Right ventricle myocardium inferior (tissue), 1 donor: Measurements from ENCODE around the gene CSNK2A2. TPM values are rescaled to one million over a fixed set of nuclear protein-coding genes. Genes with fewer than 3 reads are reported as not detected.

Experiments
- ATAC-seq: fragments of 200-7000 bp; cut with Tn5 transposase; one replicate; pipeline ENCODE4 v1.9.1; 2020; ENCODE audit warnings: mild to moderate bottlenecking, moderate library complexity
- DNase-seq: peaks from one replicate; pipeline ENCODE4 v3.0.0; 2021; ENCODE audit errors: missing footprints
- intact Hi-C: fragments of 100-400 bp; cut with DNase I; formaldehyde crosslinking; loops from one replicate; pipeline ENCODE4 v1.11.0; 2022
- total RNA-seq: library from RNA; stranded (reverse); fragmentation: NEBNext Ultra II Directional; extraction: Animal tissue kit (Norgen Biotek cat#: 25700); gene quantifications from one replicate; pipeline ENCODE4 v1.2.1, GENCODE V29; 2021
- donor health status: DM: no; HTN: yes; CAD: no; lungs with severe emphysema.

CSNK2A2 gene
- total RNA-seq, 1 donor from 2014 or later: 29.7 TPM

DNA sequence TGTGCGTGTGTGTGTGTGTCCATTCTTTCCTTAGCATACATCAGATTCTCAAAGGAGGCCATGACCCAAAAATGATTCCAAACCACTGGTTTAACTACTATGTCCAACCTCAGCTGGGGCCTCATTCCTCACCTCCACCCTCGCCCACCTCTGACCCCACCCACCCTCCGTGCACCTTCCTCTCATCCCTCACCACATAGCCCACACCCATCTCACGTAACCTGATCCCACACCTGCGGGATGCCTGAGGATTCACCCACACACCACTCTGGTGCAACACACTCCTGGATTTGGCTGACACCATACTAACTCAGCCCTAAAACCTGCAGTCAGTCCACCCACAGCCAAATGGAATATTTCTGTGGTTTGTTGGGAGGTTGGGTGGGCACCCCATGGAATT lies 3.3 kb upstream of the CSNK2A2 start:
- intact Hi-C loops: no loop called here
- DNase-seq (no peak), ATAC-seq (no peak)

DNA sequence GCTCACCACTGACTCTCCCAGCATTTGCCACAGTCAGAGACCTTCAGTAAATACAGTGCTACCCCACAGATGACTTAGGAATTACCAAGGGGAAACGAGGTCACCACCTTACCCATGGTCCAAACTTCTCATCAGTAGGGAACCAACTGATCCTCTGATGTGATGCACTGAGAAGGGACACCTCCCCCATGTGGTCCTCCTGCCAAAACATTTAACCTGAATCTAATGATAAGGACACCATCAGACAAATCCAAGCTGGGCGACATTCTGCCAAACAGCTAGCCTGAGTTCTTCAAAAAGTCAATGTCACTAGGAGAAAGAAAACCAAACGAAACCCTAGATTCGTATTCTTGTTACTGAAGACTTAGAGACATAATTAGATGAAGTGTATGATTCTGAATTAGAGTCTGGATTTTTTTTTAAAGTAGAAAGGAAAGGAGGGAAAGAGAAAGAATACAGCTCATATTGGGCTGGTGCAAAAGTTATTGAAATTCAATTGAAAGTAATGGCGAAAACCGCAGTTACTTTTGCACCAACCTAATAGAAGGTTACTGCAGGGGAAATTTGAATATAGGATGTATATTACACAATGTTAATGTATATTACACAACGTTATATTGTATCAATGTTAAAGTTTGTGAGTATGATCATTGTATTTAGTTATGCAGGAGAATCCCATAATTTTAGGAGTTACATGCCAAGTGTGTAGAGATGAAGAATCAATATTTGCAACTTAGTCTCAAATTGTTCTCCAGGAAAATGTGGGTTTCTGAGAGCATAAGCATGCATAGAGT lies 2.3 kb upstream of the CSNK2A2 start:
- intact Hi-C loops: no loop called here

DNA sequence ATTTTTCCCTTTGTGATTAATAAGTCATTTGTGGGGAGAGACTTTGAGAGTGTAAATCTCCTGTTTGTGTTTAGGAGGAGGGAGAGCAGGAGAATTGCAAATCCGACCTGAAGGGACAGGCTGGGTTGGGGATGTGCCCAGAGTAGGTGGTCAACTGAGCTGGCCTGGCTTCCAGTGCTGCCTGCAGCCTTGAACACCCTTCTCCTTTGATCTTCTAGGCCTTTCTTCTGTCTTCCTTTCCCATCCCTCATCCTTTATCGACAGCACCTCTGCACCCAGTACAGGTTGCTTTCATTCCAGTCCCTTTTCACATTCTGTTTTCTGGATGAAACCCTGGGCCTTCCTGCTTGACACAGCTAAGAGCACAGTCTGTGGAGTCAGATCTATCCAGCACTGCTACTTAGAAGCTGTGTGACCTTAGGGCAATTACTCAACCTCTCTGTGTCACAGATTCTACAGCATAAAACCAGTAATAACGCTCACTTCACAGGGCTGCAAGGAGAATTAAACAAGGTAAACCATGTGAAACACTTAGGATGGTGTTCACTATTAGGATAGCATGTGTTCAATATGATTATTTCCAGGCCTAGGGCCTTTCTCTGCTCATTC lies 1.0 kb upstream of the CSNK2A2 start:
- intact Hi-C loops: loop anchor here (5.0 kb wide), 2 partner anchors 72 to 177 kb away; partner anchors contain the start of gene CFAP20
- ATAC-seq (no peak), DNase-seq (no peak)

More for the DNA sequence above, 2.3 kb upstream of the CSNK2A2 start:
- no peak for ATAC-seq
- no peak for DNase-seq

DNA sequence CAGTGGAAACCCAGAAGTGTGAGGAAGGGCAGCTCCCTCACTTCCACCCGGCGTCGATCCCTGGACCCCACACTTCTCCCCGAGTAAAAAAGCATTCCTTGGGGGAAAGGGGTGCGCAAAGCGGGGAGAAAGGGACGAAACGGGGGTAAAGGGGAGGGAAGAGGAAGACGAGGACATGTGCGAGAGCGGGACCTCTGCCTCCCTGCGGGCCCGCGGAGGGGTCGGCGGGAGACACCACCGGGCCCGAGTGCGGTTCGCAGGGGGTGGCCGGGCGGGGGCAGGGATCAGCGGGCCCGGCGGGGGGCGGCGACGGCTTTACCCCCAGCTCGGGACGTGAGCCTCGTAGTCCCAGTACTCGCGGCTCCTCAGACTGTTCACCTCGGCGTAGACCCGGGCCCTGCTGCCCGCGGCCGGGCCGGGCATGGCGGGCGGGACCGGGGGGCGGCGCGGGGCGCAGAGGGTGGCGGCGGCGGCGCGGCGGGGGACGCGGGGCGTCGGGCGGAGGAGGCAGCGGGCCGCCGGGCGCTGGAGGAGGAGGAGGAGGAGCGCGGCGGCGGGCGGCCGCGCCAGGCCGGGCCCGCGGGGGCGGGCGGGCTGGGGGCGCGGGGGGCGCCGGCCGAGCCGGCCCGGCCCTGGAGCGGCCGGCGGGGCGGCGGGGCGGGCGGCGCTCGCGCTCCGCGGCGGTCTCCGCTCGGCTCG lies 443 bp downstream of the CSNK2A2 start:
- ATAC-seq: no peak
- intact Hi-C loops: loop anchor here (5.0 kb wide), 2 partner anchors 70 to 175 kb away; partner anchors contain the start of gene CFAP20
- DNase-seq: no peak

DNA sequence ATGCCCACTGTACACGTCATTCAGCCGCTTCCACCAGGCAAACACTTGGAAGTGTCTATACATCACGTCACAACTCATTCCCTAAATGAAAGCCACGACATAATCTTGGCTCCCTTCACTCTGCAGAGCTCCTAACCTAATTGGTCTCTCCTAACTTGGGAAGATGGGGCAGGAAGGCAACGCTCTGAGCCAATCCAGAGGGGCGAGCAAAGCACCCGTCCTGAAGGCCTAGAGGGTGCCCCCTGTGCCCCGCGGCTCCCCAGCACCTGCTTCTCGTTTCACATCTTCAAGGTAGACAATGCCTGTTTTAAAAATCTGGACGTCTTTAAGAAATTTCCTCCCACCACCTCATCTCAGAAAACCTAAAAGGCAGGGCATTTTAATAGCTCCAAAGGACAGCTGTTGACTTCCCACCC lies 1.0 kb downstream of the CSNK2A2 start:
- DNase-seq (no peak), ATAC-seq (no peak)
- intact Hi-C loops: loop anchor here (5.0 kb wide), 2 partner anchors 70 to 175 kb away; partner anchors contain the start of gene CFAP20

DNA sequence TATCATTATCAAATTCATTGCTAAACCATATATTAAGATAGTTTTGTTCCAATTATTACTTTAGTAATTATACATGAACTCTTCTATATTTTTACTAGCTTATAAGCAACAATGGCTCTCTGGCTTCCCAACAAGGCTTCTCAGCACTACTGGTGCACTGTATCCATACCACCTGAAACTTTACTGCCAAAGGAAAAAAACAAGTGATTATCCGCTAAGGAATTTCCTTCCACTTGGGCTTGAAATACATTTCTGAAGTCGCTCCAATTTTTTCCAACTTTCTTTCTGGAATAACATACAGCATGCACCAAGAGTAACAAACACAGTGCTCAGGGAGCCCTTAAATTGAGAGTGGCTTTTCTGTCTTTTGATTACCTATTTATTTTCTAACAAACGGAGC lies 2.1 kb downstream of the CSNK2A2 start:
- no peak for ATAC-seq
- DNase-seq: no peak
- intact Hi-C loops: loop anchor here (5.0 kb wide), 2 partner anchors 68 to 173 kb away; partner anchors contain the start of gene CFAP20

DNA sequence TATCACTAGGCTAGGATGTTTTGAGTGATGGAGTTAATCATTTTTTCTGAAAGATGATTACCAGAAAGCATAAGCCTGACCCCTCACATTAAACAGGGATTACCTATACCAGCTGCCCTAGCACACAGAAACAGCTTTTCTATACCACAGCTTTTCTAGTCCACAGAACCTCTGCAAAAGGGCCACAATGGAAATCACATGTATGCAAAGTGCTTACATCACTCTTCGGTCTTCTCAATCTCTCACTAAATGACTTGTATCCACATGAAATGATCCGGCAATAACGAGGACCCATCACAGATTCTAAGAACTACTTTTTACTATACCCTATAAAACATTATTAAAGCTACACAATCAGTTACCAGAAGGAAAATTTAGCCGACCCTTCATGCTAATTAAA lies 2.6 kb downstream of the CSNK2A2 start:
- DNase-seq: no peak
- ATAC-seq: no peak
- intact Hi-C loops: loop anchor here (5.0 kb wide), 2 partner anchors 68 to 173 kb away; partner anchors contain the start of gene CFAP20

DNA sequence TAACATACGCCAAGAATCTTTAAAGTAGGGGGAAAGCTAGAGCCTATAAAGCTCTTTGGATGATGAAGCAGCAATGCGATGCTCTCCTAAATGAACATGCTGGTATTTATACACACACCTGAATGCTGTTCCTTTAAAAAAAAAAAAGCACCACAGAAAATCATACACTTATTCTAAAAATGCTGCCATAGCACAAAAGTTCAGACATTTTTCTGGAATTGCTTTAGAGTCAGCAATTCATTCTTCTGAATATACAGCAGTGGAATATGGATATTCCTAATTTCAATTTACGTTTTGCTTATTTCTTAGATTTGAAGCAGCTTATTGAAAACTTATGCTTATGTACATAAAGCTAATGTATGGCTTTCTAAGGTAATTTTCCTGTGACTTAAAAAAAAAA lies 3.1 kb downstream of the CSNK2A2 start:
- intact Hi-C loops: loop anchor here (5.0 kb wide), 2 partner anchors 67 to 172 kb away; partner anchors contain the start of gene CFAP20
- ATAC-seq: no peak
- DNase-seq: no peak

DNA sequence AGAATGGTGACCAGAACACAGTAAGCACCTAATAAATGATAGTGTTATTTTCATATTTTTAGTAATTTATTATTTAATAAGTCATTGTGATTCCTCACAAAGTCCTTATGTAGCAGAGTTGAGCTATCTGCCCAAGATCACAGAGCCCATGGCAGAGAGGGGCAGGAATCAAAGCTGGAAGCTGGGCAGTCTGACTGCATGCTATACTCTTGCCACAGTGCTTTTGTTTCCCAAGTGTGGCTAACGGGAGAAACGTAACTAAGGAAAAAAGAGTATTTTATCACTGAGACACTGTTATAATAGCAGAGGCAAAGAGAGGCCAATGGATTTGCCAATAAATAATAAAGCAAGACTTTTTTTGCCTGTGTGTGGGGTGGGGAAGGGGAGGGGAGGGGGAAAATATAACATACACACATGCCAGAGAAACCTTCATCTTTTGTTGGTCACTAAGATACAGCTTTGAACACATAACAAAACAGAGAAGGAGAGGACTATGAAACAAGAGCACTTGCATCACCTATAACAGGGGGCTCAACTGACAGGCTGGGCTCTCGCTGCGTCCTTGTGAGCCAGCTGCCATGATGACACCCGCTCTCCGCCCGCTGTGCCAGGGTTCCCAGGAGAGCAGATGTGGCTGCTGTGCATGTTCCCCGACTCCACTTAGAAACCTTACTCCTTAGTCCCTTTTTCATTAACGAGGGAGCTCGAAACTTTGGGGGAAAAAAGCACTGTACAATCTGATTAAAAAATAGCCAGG lies 10.1 kb downstream of the CSNK2A2 start:
- no peak for DNase-seq
- ATAC-seq: peak; percentile 63
- intact Hi-C loops: no loop called here

DNA sequence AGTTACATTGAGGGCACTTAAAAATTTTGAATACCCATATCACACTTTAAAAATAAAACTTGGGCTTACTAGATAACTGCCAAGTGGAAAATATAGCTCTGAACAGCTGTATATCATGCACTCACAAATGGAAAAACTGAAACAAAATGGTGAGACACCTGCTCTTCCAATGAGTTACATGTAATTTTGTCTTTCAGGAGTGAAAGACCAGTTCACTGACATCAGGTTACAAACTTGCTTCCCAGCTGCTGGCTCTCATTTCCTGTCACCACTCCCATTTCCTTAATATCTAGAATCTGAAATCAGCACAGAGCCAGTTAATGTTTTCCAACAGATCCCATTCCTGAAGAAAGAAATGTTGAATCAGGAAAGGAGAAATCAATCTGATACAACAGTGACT lies 10.8 kb downstream of the CSNK2A2 start:
- DNase-seq: no peak
- ATAC-seq: no peak
- intact Hi-C loops: no loop called here

DNA sequence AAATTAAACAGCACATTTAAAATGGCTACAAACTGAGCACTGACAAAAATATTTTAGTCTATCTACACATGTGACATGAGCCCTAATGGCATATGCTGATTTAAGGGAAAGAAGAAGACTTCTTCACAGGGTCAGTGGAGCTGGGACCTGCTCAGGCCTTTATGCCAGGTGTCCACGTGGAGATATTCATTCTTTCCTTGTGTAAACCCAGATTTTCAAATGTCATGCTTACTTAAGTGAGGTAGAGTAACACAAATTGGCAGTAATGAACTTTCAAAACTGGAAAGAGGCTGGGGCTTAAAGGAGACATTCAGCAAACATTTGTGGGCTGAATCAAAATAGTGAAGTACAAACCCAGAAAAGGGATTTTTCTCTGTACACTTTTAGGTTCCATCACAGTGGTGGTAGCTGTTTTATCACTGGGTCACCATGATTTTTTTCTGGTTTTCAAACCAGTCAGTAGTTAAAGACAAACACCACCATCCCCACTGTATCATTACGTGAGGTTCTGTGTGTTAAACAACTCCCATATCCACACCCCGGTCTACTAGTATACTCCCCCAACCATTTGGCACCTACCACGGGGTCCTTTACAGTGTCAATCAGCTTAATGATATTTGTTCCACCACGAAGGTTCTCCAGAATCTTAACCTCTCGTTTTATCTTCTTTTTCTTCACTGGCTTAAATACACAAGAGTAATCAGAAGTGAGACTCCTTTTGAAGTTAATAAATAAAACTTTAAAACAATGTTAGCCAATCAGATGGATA lies 11.5 kb downstream of the CSNK2A2 start:
- no peak for ATAC-seq
- intact Hi-C loops: no loop called here
- no peak for DNase-seq

DNA sequence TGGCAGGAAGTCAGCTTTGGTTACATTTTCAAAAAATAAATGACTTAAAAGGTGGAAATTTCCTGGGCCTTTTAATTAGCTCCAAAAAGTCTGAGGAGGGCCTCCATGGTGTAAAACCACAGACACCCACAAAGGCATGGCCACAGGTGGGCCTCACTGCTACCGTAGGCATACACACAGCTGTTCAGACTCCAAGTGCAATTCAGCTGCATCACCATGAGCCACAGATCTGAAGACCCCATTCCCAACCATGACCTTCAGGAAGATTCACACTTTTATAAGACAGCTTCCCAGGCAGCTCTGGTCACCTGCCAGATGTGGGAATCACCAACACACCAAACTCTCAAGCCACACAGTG lies 20.6 kb downstream of the CSNK2A2 start:
- no peak for DNase-seq
- intact Hi-C loops: no loop called here
- no peak for ATAC-seq

DNA sequence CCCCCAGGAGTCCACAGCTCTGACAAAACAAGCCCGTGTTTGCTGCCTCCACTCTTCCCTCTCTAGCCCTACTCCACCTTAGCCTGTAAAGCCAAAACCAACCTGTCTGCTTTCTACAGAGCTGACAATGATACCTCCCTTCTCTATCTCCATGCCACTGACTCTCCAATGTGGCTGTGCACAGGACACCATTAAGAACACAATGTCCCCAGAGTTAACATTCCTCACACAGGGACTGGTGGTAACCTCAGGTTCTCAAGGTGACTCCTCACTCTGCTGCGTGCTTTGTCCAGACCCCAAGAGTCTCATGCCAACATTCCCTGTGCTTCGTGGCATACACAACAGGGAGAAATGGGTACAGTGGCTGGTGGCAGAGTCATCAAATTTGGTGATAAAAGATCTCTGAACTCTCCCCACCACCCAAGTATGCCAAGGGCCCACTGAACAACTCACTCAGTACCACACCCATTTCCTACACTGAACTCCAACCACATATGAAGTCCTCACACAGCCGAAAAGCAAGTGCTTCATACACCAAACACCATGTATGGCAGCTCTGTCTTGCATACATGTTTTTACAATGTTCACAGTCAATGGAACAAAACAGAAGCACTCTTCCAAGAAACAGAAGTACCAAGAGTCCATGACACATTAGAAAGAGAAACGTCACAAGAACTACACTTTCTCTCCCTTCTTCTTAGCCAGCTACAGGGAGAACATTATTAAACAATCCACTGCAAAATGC lies 21.1 kb downstream of the CSNK2A2 start:
- DNase-seq (no peak), ATAC-seq (peak; percentile 64)
- intact Hi-C loops: no loop called here

DNA sequence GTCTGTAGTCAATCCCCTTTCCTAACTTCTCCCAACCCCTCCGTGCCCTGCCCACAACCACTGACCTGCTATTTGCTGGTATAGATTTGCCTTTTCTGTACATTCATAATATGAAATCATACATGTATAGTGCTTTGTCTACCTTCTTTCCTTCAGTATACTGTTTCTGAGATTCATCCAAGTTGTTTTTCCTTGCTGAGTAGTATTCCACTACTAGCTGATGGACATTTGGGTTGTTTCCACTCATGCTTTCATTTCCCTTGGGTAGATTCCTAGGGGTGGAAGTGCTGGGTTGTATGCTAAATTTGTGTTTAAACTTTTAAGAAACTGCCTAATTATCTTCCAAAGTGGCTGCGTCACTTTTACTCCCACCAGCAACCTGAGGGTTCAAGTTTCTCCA lies 27.7 kb downstream of the CSNK2A2 start:
- ATAC-seq (no peak), DNase-seq (no peak)
- intact Hi-C loops: no loop called here

DNA sequence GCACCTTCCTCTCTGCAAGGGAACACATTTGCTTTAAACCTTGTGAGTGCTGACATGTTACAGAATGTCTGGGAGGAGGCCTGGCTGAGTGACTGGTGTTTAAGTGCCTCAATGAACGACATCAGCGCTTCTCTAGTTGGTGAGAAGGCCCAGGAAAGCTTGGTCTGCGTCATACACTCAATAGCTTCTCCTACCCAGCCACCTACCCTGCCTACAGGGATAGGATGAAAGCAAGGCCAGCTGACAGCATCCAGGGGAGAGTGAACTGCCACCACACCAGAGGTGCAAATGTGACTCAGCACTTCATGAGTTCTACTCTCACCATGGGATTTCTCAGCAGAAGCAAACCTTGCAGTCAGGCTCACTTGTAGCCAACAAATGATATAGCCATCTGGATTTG lies 37.1 kb downstream of the CSNK2A2 start:
- intact Hi-C loops: no loop called here
- ATAC-seq: no peak
- no peak for DNase-seq

DNA sequence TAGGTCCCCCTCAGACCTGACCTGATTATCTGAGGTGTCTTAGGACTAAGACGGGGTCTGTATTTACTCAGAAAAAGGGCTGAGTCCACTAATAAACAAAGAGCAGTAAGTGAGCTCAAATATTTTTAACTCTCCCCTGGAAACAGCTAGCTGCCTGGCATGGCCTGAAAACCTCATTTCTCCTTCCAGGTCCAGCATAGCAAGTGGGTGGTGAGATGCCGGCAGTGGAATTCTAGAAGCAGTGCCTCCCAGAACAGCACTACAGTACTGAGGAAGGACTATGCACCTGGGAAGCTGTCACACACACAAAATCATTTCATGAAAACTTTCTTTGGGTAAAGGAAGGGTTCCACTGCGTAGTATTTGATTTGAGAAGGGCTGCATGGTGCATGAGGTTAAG lies 39.2 kb downstream of the CSNK2A2 start:
- ATAC-seq: no peak
- DNase-seq: no peak
- intact Hi-C loops: no loop called here

DNA sequence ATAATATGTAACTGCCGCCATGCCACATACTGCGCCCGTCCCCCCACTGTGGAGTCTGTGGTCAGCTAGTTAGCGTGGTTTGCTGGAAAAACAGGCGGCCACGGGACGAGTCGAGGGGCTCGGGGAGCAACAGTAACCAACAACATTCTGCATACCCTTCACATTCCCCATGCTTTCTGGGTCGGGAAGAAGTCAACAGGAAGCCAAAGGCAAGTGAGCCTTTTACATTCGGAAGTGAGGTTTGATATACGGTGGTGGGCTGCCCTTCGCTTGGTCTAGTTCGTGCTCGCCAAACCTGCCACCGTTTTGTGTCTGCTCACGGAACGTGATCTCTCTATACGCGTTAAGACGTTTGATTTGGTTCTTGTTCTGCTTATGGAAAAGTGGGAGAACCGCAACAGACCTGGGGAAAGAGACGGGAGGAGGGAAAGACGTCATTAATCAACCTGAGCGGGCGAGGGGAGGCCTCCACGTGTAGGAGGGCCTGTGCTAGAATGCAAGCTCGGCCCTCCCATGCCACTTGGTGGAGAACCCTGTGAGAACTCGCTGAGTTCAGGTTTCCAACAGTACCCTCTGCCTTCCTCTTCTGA lies 39.9 kb downstream of the CSNK2A2 start:
- no peak for DNase-seq
- no peak for ATAC-seq
- intact Hi-C loops: no loop called here
